ENCODE measurements around the gene NXF1.

DNA sequence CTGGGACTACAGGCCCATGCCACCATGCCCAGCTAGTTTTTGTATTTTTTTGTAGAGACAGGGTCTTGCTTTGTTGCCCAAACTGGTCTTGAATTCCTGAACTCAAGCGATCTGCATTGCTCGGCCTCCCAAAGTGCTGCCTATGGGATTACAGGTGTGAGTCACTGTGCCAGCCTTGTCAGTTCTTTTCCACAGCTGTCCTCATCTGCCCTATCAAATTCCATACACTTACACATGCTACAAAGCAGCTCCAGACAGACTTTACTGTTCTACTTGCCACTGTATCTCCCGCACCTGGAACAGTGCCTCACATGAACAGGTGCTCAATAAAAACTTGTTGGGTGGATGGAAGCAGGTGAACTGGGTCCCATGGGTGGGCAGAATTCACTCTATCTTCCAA is 18.4 kb upstream of the NXF1 start:
- TF ChIP-seq, protein P1, sequence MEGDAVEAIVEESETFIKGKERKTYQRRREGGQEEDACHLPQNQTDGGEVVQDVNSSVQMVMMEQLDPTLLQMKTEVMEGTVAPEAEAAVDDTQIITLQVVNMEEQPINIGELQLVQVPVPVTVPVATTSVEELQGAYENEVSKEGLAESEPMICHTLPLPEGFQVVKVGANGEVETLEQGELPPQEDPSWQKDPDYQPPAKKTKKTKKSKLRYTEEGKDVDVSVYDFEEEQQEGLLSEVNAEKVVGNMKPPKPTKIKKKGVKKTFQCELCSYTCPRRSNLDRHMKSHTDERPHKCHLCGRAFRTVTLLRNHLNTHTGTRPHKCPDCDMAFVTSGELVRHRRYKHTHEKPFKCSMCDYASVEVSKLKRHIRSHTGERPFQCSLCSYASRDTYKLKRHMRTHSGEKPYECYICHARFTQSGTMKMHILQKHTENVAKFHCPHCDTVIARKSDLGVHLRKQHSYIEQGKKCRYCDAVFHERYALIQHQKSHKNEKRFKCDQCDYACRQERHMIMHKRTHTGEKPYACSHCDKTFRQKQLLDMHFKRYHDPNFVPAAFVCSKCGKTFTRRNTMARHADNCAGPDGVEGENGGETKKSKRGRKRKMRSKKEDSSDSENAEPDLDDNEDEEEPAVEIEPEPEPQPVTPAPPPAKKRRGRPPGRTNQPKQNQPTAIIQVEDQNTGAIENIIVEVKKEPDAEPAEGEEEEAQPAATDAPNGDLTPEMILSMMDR (IDR thresholded peaks at IDR 0.05 in 4 of 5, conservative IDR thresholded peaks at IDR 0.05 in 1 of 5), result no peak
- TF ChIP-seq POLR2A (IDR thresholded peaks at IDR 0.05), result no peak

Data from gastrocnemius medialis (tissue), 4 donors.